Measurements from ENCODE around the gene SRY.
"Not testable (repeated sequence)": the region's sequence is repeated elsewhere in the genome, so short reads cannot be mapped to it uniquely, and the experiment has no call there.

The SRY gene

GRCh38 chrY:2787600-2787999 is at the start of gene SRY:
Gene SRY (minus strand): TSS chrY:2787682. CDS start chrY:2787603, 79 bp downstream.
- DNase-seq: no peak

GRCh38 chrY:2837078-2837477 is 49.6 kb upstream of the SRY start:
- DNase-seq: no peak

- no peak for DNase-seq
These were observed 47.7 kb upstream of the SRY start for GRCh38 chrY:2835230-2835629.

GRCh38 chrY:2828497-2828896 is 41.0 kb upstream of the SRY start:
- no peak for DNase-seq

GRCh38 chrY:2824471-2824870 is 37.0 kb upstream of the SRY start:
- DNase-seq: no peak

GRCh38 chrY:2817146-2817896 is 29.8 kb upstream of the SRY start:
- DNase-seq: not testable (repeated sequence)

- peak; percentile 8 for DNase-seq
These were observed 12.8 kb upstream of the SRY start for GRCh38 chrY:2800246-2800645.

GRCh38 chrY:2797991-2798390 is 10.5 kb upstream of the SRY start:
- no peak for DNase-seq

GRCh38 chrY:2796977-2797523 is 9.6 kb upstream of the SRY start:
- no peak for DNase-seq

- no peak for DNase-seq
These were observed 2.3 kb upstream of the SRY start for GRCh38 chrY:2789756-2790155.

- peak; percentile 1 for DNase-seq
These were observed 488 bp downstream of the SRY start for GRCh38 chrY:2786876-2787512.

Measured in fibroblast of skin of right quadriceps (primary cell).